NK-92 (cell line): ENCODE measurements around the gene MROH8.
"Not testable (repeated sequence)": the region's sequence is repeated elsewhere in the genome, so short reads cannot be mapped to it uniquely, and the experiment has no call there.

Experiments used
- DNase-seq: peaks from one replicate; lab custom pipeline; 2025; ENCODE audit not compliant: unreplicated experiment; lab: John Stamatoyannopoulos, UW

Gene MROH8

GRCh38 chr20:37155987-37156386, 23.4 kb downstream of the MROH8 start:
- DNase-seq, result no peak

DNA sequence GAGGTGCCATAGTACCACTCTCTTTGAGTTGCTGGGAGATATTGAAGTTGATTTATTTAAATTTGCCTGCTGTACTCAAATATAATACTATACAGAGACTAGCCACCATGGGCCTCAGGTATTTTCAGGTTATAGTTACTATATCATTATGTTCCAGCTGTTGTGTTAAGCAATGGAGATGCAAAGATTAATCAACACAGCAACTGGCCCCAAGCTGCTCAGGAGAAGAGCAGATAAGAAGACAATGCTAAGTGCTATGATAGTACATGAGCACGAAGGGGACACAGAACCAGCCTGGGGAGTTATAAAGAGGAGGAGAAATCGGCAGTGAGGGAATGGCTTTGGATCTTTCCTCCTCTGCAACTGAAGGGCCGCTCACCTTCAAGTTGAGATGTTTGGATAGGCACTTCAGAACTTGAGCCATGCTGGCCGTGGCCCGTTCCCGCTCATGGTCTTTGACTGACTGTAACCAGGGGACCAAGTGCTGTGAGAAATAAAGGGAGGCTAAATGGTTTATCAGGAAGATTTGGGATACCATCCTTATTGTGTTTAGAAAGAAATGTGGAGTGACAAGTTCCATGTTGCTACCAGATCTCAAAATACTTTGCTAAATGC, 24.6 kb downstream of the MROH8 start:
- no peak for DNase-seq

- no peak for DNase-seq
These were observed 27.1 kb downstream of the MROH8 start for GRCh38 chr20:37152284-37152683.

- DNase-seq, result no peak
These were observed 27.8 kb downstream of the MROH8 start for GRCh38 chr20:37151529-37151928.

GRCh38 chr20:37150864-37151263, 28.5 kb downstream of the MROH8 start:
- DNase-seq, result not testable (repeated sequence)

- no peak for DNase-seq
These were observed 32.1 kb downstream of the MROH8 start for GRCh38 chr20:37147250-37147649.

- DNase-seq, result no peak
These were observed 34.4 kb downstream of the MROH8 start for GRCh38 chr20:37144856-37145404.

- no peak for DNase-seq
These were observed 36.6 kb downstream of the MROH8 start for GRCh38 chr20:37142708-37143107.

GRCh38 chr20:37137547-37137946, 41.8 kb downstream of the MROH8 start:
- no peak for DNase-seq

- no peak for DNase-seq
These were observed 45.4 kb downstream of the MROH8 start for GRCh38 chr20:37133952-37134351.

- no peak for DNase-seq
These were observed 47.9 kb downstream of the MROH8 start for GRCh38 chr20:37131486-37131885.

- DNase-seq, result no peak
These were observed 50.5 kb downstream of the MROH8 start for GRCh38 chr20:37128803-37129202.

GRCh38 chr20:37126290-37126689, 53.1 kb downstream of the MROH8 start:
- DNase-seq, result not testable (repeated sequence)

GRCh38 chr20:37123441-37123840, 55.9 kb downstream of the MROH8 start:
- DNase-seq, result no peak

- DNase-seq, result no peak
These were observed 58.9 kb downstream of the MROH8 start for GRCh38 chr20:37120497-37120896.

DNA sequence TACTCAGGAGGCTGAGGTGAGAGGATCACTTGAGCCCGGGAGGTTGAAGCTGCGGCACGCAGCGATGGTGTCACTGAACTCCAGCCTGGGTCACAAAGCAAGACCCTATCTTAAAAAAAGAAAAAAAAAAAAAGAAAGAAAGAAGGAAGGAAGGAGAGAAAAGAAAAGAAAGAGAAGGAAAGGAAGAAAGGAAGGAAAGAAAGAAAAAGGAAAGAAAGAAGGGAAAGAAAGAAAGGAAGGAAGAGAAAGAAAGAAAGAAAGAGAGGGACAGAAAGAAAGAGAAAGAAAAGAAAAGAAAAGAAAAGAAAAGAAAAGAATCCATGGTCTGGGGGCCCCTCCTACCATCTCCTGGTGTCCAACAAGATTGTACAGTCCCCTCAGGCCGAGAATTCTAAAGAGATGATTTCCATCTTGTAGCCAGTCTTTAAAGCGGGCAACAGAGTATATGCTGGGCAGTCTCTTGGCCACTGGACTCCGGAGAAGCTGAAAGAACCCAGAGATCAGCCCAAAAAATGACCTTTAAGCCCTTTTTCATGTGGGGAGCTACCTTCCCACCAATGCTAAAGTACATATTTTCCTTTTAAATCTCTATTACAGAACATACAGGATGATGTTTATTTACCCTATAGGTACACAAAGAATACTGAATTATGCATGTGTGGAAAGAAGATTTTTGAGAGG, 59.9 kb downstream of the MROH8 start:
- DNase-seq, result no peak

DNA sequence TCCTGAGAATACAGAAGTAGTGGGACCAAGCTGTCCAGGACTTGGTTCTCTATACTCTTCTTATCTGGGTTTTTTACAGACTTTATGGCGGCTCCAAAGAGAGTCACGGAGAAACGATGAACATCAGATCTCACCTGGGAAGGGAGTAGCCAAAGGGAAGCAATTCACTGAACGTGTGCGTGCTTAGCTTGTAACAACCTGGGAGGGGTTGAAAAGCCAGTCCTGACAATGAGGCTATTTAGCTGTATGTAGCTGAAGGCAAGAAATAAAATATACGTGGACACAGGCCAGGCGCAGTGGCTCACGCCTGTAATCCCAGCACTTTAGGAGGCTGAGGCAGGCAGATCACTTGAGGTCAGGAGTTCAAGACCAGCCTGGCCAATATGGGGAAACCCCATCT, 65.3 kb downstream of the MROH8 start:
- no peak for DNase-seq

DNA sequence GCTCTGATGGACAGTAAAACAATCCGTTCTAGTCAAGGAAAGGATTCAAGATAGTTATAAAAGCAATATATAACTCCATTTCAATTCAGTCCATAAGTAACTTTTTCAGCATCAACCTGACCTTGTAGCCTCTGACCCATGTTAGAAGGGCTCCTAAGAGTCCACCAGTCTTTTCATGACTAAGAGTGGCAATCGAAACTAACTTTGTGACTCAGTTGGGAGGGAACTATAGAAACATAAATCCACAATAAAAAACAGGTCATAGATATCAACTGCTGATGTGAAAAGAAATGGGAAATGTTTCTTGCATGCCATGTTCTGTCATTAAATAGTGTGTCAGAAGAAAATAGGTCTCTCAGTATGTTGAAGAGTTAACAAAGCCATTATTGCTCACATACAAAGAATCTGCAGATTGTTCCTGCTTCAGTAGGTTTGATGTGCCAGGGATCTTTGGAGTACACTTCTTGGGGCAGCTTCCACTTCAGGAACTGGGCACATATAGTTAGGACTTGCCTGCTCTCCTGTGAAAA, 67.4 kb downstream of the MROH8 start:
- DNase-seq, result no peak

- no peak for DNase-seq
These were observed 70.7 kb downstream of the MROH8 start for GRCh38 chr20:37108676-37109075.

GRCh38 chr20:37102571-37102970, 76.8 kb downstream of the MROH8 start:
- DNase-seq, result no peak

GRCh38 chr20:37096415-37097041, 82.8 kb downstream of the MROH8 start:
- DNase-seq, result no peak
